K562 (cell line): Measurements from ENCODE around the gene HES5. TPM values are rescaled to one million over a fixed set of nuclear protein-coding genes. Genes with fewer than 3 reads are reported as not detected.

Source experiments
- BHLHE40 ChIP-seq: IDR thresholded peaks from 2 replicates; pipeline ENCODE4 v1.6.1; 2011; ENCODE audit warnings: low read length, improper control_type of control experiment
- CHD4 ChIP-seq: fragments of 200-600 bp; sonication (generic); IDR thresholded peaks from 3 replicates; pipeline ENCODE4 v1.6.1; 2012; ENCODE audit warnings: low read depth, mild to moderate bottlenecking, mixed read lengths, low read length, inconsistent platforms; ENCODE audit not compliant: insufficient read depth, insufficient replicate concordance, poor library complexity, severe bottlenecking
- ETS2 ChIP-seq: IDR thresholded peaks from 2 replicates; pipeline ENCODE4 v1.6.1; 2016; ENCODE audit warnings: borderline replicate concordance, missing genetic modification characterization, mild to moderate bottlenecking, moderate library complexity, missing compliant biosample characterization; ENCODE audit not compliant: poor library complexity, severe bottlenecking
- LCOR ChIP-seq: sonication (generic); formaldehyde crosslinking; IDR thresholded peaks from 2 replicates; pipeline ENCODE4 v1.8.0; 2022; ENCODE audit warnings: mild to moderate bottlenecking, missing genetic modification reagents
- MCM5 ChIP-seq: fragments of 450-650 bp; IDR thresholded peaks from 2 replicates; pipeline ENCODE4 v1.6.1; 2016; ENCODE audit warnings: low read depth
- MLX ChIP-seq, 2 experiments: fragments of 450-650 bp in 1 of 2; sonication (generic) in 1 of 2; formaldehyde crosslinking; conservative IDR thresholded peaks; 2 replicates each; pipeline versions ENCODE4 v1.4.0 to v1.8.1; 2020 to 2022; ENCODE audit warnings: mild to moderate bottlenecking in 1 of 2, missing genetic modification reagents in 1 of 2
- XRCC4 ChIP-seq: IDR thresholded peaks from one replicate; pipeline ENCODE4 v1.6.1; 2011; ENCODE audit not compliant: insufficient read depth, insufficient read length; ENCODE audit errors: extremely low read depth
- polyA plus RNA-seq, 8 experiments: library from polyadenylated mRNA; depleted of rRNA in 4 of 8; stranded (reverse) in 5 of 8; unstranded in 3 of 8; fragments of >200 nt; fragmentation: Nextera tagmentation in 2 of 8; fragmentation: Illumina TruSeq in 1 of 8; extraction: Ambion mirVana in 2 of 8; extraction: Trizol in 1 of 8; gene quantifications; 2 replicates each; pipeline versions ENCODE4 v1.2.1 to v1.2.3, GENCODE V29; 2011 to 2014; ENCODE audit warnings: inconsistent platforms in 1 of 8, missing spikeins in 1 of 8
- total RNA-seq, 7 experiments: library from RNA; depleted of rRNA in 6 of 7; stranded (reverse); fragments of >200 nt in 6 of 7; fragmentation: Illumina TruSeq in 2 of 7; extraction: Trizol in 2 of 7; gene quantifications; 2 replicates each; pipeline versions ENCODE4 v1.2.1 to v1.2.3, GENCODE V29; 2011 to 2021; ENCODE audit warnings: low replicate concordance in 1 of 7
- TF ChIP-seq, protein P1 (sequence below): fragments of 250-450 bp; sonication (Bioruptor Pico); IDR thresholded peaks from 2 replicates; pipeline ENCODE4 v1.5.0; 2020; ENCODE audit warnings: mild to moderate bottlenecking
- TF ChIP-seq, protein P2 (sequence below): fragments of 250-450 bp; sonication (Bioruptor Pico); IDR thresholded peaks from 2 replicates; pipeline ENCODE4 v1.5.0; 2021; ENCODE audit warnings: mild to moderate bottlenecking, borderline replicate concordance
- TF ChIP-seq, protein P3 (sequence below): fragments of 250-450 bp; sonication (Bioruptor Pico); IDR thresholded peaks from 2 replicates; pipeline ENCODE4 v1.4.0; 2020; ENCODE audit warnings: mild to moderate bottlenecking, moderate library complexity, borderline replicate concordance
- TF ChIP-seq, protein P4 (sequence below): fragments of 250-450 bp; sonication (Bioruptor Pico); IDR thresholded peaks from 2 replicates; pipeline ENCODE4 v1.4.0; 2020

The HES5 gene
- total and polyA plus RNA-seq, 9 of the 15 experiments (the other 6 are each of a cell fraction or from before 2014, with no cell fraction given) = not detected

DNA sequence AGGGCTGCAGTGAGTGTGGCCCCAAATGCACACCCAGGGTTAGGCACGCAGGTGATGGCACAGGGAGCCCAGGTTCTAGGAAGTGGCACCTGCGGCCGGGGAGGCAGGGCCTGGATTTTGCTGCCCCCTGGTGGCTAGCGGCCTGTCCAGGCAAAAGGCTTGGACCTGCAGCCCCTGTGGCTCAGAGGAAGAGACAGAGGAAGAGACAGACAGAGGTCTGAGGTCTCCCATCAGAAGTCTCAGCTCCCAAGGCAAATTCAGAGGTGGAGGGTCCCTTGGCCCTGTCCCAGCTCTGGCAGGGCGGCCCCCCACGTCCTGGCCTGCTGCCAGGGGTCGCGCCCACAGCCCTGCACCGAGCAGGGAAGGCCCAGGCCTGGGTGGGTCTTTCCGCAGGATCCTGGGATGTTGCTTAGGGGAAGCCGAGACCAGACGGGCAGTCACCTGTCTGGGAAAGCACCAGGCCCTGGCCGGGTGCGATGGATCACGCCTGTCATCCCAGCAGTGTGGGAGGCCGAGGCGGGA is 18.1 kb upstream of the HES5 start (continued):
- TF ChIP-seq ETS2 (tag) (no peak), LCOR (CRISPR knock-in tag) (0 out of 2 replicates have a peak, but pooled peaks have one; percentile 58), XRCC4 (no peak), BHLHE40 (peak; percentile 56; the same call in 1 of the 2 replicates), MLX (CRISPR knock-in tag; conservative IDR thresholded peaks at IDR 0.05) (no peak), CHD4 (no peak), MCM5 (no peak)
- TF ChIP-seq, protein P1, sequence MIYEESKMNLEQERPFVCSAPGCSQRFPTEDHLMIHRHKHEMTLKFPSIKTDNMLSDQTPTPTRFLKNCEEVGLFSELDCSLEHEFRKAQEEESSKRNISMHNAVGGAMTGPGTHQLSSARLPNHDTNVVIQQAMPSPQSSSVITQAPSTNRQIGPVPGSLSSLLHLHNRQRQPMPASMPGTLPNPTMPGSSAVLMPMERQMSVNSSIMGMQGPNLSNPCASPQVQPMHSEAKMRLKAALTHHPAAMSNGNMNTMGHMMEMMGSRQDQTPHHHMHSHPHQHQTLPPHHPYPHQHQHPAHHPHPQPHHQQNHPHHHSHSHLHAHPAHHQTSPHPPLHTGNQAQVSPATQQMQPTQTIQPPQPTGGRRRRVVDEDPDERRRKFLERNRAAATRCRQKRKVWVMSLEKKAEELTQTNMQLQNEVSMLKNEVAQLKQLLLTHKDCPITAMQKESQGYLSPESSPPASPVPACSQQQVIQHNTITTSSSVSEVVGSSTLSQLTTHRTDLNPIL (CRISPR knock-in tag) = no peak
- TF ChIP-seq, protein P2, sequence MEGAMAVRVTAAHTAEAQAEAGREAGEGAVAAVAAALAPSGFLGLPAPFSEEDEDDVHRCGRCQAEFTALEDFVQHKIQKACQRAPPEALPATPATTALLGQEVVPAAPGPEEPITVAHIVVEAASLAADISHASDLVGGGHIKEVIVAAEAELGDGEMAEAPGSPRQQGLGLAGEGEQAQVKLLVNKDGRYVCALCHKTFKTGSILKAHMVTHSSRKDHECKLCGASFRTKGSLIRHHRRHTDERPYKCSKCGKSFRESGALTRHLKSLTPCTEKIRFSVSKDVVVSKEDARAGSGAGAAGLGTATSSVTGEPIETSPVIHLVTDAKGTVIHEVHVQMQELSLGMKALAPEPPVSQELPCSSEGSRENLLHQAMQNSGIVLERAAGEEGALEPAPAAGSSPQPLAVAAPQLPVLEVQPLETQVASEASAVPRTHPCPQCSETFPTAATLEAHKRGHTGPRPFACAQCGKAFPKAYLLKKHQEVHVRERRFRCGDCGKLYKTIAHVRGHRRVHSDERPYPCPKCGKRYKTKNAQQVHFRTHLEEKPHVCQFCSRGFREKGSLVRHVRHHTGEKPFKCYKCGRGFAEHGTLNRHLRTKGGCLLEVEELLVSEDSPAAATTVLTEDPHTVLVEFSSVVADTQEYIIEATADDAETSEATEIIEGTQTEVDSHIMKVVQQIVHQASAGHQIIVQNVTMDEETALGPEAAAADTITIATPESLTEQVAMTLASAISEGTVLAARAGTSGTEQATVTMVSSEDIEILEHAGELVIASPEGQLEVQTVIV = no peak
- TF ChIP-seq, protein P3, sequence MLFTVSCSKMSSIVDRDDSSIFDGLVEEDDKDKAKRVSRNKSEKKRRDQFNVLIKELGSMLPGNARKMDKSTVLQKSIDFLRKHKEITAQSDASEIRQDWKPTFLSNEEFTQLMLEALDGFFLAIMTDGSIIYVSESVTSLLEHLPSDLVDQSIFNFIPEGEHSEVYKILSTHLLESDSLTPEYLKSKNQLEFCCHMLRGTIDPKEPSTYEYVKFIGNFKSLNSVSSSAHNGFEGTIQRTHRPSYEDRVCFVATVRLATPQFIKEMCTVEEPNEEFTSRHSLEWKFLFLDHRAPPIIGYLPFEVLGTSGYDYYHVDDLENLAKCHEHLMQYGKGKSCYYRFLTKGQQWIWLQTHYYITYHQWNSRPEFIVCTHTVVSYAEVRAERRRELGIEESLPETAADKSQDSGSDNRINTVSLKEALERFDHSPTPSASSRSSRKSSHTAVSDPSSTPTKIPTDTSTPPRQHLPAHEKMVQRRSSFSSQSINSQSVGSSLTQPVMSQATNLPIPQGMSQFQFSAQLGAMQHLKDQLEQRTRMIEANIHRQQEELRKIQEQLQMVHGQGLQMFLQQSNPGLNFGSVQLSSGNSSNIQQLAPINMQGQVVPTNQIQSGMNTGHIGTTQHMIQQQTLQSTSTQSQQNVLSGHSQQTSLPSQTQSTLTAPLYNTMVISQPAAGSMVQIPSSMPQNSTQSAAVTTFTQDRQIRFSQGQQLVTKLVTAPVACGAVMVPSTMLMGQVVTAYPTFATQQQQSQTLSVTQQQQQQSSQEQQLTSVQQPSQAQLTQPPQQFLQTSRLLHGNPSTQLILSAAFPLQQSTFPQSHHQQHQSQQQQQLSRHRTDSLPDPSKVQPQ (CRISPR knock-in tag) = no peak
- TF ChIP-seq, protein P4, sequence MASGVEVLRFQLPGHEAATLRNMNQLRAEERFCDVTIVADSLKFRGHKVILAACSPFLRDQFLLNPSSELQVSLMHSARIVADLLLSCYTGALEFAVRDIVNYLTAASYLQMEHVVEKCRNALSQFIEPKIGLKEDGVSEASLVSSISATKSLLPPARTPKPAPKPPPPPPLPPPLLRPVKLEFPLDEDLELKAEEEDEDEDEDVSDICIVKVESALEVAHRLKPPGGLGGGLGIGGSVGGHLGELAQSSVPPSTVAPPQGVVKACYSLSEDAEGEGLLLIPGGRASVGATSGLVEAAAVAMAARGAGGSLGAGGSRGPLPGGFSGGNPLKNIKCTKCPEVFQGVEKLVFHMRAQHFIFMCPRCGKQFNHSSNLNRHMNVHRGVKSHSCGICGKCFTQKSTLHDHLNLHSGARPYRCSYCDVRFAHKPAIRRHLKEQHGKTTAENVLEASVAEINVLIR (CRISPR knock-in tag) = no peak
